Hepatocyte (in vitro differentiated cells): ENCODE data around the gene CNOT6L. TPM values are rescaled to one million over a fixed set of nuclear protein-coding genes. Genes with fewer than 3 reads are reported as not detected.

Experiments used
- DNase-seq: peaks from one replicate; pipeline ENCODE4 v3.0.0-alpha.2; 2016; ENCODE audit warnings: low spot score
- H2AFZ ChIP-seq: fragments of 200-600 bp; sonication (generic); 2 replicates; pipeline ENCODE4 v1.6.0; 2016; ENCODE audit warnings: antibody characterized with exemption, mild to moderate bottlenecking
- H3K27ac ChIP-seq: fragments of 200-600 bp; sonication (generic); 2 replicates; pipeline ENCODE4 v1.5.1; 2016; ENCODE audit warnings: mild to moderate bottlenecking
- H3K27me3 ChIP-seq: fragments of 200-600 bp; sonication (generic); 2 replicates; pipeline ENCODE4 v1.6.1; 2016
- H3K36me3 ChIP-seq: fragments of 200-600 bp; sonication (generic); replicated peaks from 2 replicates; pipeline ENCODE4 v1.5.1; 2016; ENCODE audit warnings: low read depth; ENCODE audit not compliant: insufficient read depth
- H3K4me1 ChIP-seq: fragments of 200-600 bp; sonication (generic); 2 replicates; pipeline ENCODE4 v1.5.1; 2016; ENCODE audit warnings: mild to moderate bottlenecking, moderate library complexity; ENCODE audit not compliant: insufficient read depth
- H3K4me2 ChIP-seq: fragments of 200-600 bp; sonication (generic); 2 replicates; pipeline ENCODE4 v1.6.0; 2016
- H3K4me3 ChIP-seq: fragments of 200-600 bp; sonication (generic); 2 replicates; pipeline ENCODE4 v1.5.1; 2016; ENCODE audit warnings: mild to moderate bottlenecking
- H3K79me2 ChIP-seq: fragments of 200-600 bp; sonication (generic); 2 replicates; pipeline ENCODE4 v1.6.0; 2017; ENCODE audit warnings: mild to moderate bottlenecking
- H3K9me2 ChIP-seq: fragments of 200-600 bp; sonication (generic); replicated peaks from 2 replicates; pipeline ENCODE4 v1.6.0; 2017; ENCODE audit warnings: mild to moderate bottlenecking; ENCODE audit not compliant: insufficient read depth
- H3K9me3 ChIP-seq: fragments of 200-600 bp; sonication (generic); 2 replicates; pipeline ENCODE4 v1.5.1; 2016; ENCODE audit warnings: low read depth, mild to moderate bottlenecking
- H4K20me1 ChIP-seq: fragments of 200-600 bp; sonication (generic); 2 replicates; pipeline ENCODE4 v1.6.0; 2016; ENCODE audit warnings: mild to moderate bottlenecking; ENCODE audit not compliant: insufficient read depth, poor library complexity, severe bottlenecking
- EZH2 ChIP-seq: fragments of 200-600 bp; sonication (generic); IDR thresholded peaks from 2 replicates; pipeline ENCODE4 v1.6.1; 2016; ENCODE audit warnings: antibody characterized with exemption, mild to moderate bottlenecking, borderline replicate concordance
- EZH2phosphoT487 ChIP-seq: fragments of 200-600 bp; sonication (generic); IDR thresholded peaks from one replicate; pipeline ENCODE4 v1.6.1; 2018; ENCODE audit warnings: antibody characterized with exemption, mild to moderate bottlenecking, low read depth, moderate library complexity; ENCODE audit not compliant: unreplicated experiment, severe bottlenecking
- WGBS: methylation state at CpG from one replicate; pipeline ENCODE4 v1.1.6; 2016; ENCODE audit warnings: low lambda C conversion rate; ENCODE audit errors: missing lambda C conversion rate; 5-methylcytosine and 5-hydroxymethylcytosine counted together
- polyA plus RNA-seq: library from polyadenylated mRNA; unstranded; fragments of >200 nt; fragmentation: Nextera tagmentation; extraction: Ambion mirVana; gene quantifications from 2 replicates; pipeline ENCODE4 v1.2.1, GENCODE V29; 2016
- total RNA-seq: library from RNA; depleted of rRNA; stranded (reverse); fragments of >200 nt; gene quantifications from 2 replicates; pipeline ENCODE4 v1.2.3, GENCODE V29; 2014
- TF ChIP-seq, protein P1 (sequence below): fragments of 200-600 bp; sonication (generic); IDR thresholded peaks from 2 replicates; pipeline ENCODE4 v1.5.1; 2016; ENCODE audit warnings: antibody characterized with exemption, mild to moderate bottlenecking; ENCODE audit not compliant: poor library complexity

CNOT6L gene
- total and polyA plus RNA-seq, 2 experiments from 2014 or later, result 7.7 to 20.4 TPM

DNA sequence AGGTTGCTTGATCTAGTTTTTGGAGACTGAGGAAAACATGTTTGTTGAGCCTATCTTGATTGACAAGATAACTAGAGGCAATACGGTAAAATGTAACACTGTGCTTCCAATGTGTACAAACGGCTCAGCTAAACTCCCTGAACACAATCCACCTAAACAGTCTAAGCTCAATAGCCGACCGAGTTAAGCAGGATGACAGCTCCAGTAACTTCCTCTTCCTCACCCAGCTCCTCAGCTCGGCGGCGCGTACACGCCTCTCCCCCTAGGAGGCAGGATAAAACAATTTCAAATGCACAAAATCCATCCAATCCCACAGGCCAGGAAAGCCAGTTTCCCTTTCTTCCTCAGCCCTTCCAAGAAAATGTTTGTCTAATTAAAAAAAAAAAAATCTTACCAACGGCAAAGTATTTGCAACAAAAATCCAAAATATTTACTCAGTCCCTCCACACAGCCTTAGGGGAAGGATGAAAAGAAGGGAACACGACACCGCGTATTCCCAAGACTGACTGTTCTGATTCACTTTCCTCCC, 1.0 kb downstream of the CNOT6L start:
- Histone ChIP-seq H3K9me2 (no peaks in the 10 kb centered on the region), H3K4me3 (peak overlapping the region; percentile 80), H3K27ac (peak overlapping the region; percentile 98), H3K4me1 (peaks cover 16% of the 10 kb centered on the region), H2AFZ (peak overlapping the region; percentile 37), H3K27me3 (no peaks in the 10 kb centered on the region), H4K20me1 (peaks cover 40% of the 10 kb centered on the region), H3K79me2 (peaks cover 48% of the 10 kb centered on the region), H3K4me2 (peak overlapping the region; percentile 78), H3K36me3 (no peaks in the 10 kb centered on the region), H3K9me3 (no peaks in the 10 kb centered on the region)
- WGBS, result 0% methylated on average over 13 of the region's 13 CpGs
- DNase-seq, result peak; percentile 85
- TF ChIP-seq, protein P1, sequence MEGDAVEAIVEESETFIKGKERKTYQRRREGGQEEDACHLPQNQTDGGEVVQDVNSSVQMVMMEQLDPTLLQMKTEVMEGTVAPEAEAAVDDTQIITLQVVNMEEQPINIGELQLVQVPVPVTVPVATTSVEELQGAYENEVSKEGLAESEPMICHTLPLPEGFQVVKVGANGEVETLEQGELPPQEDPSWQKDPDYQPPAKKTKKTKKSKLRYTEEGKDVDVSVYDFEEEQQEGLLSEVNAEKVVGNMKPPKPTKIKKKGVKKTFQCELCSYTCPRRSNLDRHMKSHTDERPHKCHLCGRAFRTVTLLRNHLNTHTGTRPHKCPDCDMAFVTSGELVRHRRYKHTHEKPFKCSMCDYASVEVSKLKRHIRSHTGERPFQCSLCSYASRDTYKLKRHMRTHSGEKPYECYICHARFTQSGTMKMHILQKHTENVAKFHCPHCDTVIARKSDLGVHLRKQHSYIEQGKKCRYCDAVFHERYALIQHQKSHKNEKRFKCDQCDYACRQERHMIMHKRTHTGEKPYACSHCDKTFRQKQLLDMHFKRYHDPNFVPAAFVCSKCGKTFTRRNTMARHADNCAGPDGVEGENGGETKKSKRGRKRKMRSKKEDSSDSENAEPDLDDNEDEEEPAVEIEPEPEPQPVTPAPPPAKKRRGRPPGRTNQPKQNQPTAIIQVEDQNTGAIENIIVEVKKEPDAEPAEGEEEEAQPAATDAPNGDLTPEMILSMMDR, result peak; percentile 51
- no peak for TF ChIP-seq EZH2

DNA sequence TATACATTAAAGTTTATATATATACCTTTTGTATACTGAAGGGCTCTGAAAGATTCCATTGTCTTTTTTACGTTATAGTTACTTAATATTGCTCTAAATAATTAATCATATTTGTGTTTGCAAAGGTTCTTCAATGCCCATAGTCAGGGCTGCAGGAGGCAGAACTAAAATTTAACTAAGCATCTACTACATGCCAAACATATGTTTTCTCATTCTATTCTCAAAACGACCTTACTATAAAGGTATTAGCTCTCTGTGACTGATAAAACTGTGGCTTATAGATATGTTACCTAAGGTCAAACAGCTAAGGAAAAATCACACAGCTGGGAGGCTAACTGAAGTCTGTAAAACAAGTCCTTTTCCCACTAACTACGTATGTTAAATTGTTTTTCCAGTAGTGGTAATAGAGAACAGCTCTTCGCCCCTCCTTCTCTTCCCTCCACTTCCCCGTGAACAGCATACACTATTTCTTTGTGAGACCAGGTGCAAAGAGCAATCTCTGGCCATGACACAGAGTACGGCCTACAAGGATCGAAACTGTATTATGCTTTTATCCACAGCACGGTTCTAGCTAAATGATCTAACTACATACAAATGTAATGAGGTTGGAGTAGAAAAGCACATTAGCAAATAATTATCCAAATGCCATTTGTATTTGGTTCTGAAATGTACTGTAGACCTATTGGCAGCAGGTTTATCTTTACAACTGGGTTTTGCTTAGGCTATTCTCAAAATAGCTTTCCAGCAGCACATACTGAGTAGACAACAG, 1.7 kb downstream of the CNOT6L start:
- peaks cover 54% of the 10 kb centered on the region for H3K79me2 ChIP-seq
- no peaks in the 10 kb centered on the region for H3K36me3 ChIP-seq
- no peaks in the 10 kb centered on the region for H3K9me3 ChIP-seq
- H4K20me1 ChIP-seq, result peaks cover 44% of the 10 kb centered on the region
- no peaks in the 10 kb centered on the region for H3K9me2 ChIP-seq
- TF ChIP-seq EZH2phosphoT487 (no peak), EZH2 (no peak)
- TF ChIP-seq, protein P1, result no peak
- H2AFZ ChIP-seq, result no peak overlapping the region
- peaks cover 16% of the 10 kb centered on the region for H3K4me1 ChIP-seq
- H3K4me2 ChIP-seq, result peak overlapping the region; percentile 78
- WGBS, result 49% methylated on average over 8 of the region's 8 CpGs
- peak overlapping the region; percentile 98 for H3K27ac ChIP-seq
- H3K4me3 ChIP-seq, result peak overlapping the region; percentile 80
- H3K27me3 ChIP-seq, result no peaks in the 10 kb centered on the region
- peak; percentile 57 for DNase-seq

- Histone ChIP-seq H3K4me1 (peaks cover 16% of the 10 kb centered on the region), H3K9me2 (no peaks in the 10 kb centered on the region), H3K27me3 (no peaks in the 10 kb centered on the region), H3K4me3 (no peak overlapping the region), H3K4me2 (peak overlapping the region; percentile 78), H3K27ac (peak overlapping the region; percentile 47), H3K9me3 (no peaks in the 10 kb centered on the region), H4K20me1 (peaks cover 47% of the 10 kb centered on the region), H3K79me2 (peaks cover 63% of the 10 kb centered on the region), H2AFZ (no peak overlapping the region), H3K36me3 (no peaks in the 10 kb centered on the region)
- DNase-seq, result no peak
- no peak for TF ChIP-seq EZH2phosphoT487
- TF ChIP-seq, protein P1, result no peak
- no peak for TF ChIP-seq EZH2
- 84% methylated on average over 2 of the region's 2 CpGs for WGBS
Observed at GRCh38 chr4:77816546-77816945, 2.6 kb downstream of the CNOT6L start.
